GM12878 (cell line): ENCODE measurements around the gene IQCK. TPM values are rescaled to one million over a fixed set of nuclear protein-coding genes. Genes with fewer than 3 reads are reported as not detected.

Source experiments
- ATAC-seq: fragments of 200-7000 bp; cut with Tn5 transposase; 3 replicates; pipeline ENCODE4 v1.9.1; 2020; ENCODE audit warnings: mild to moderate bottlenecking, moderate library complexity
- BruUV-seq: library from RNA; stranded (reverse); fragments of 400-500 nt; replicated peaks from 2 replicates; lab custom pipeline; 2021; lab: Mats Ljungman, UMichigan
- CTCF ChIA-PET: fragments of 300-600 bp; sonication (Branson Sonifier 250); formaldehyde crosslinking; extraction: SDS; loops from one replicate; lab custom pipeline; 2021; ENCODE audit warnings: inconsistent platforms; lab: Yijun Ruan, JAX
- POLR2A ChIA-PET: fragments of 350-600 bp; formaldehyde crosslinking; extraction: SDS; loops from one replicate; lab custom pipeline; 2021; ENCODE audit warnings: inconsistent platforms; lab: Charles Lee
- RAD21 ChIA-PET: fragments of 300-600 bp; sonication (Branson Sonifier 250); formaldehyde crosslinking; loops from one replicate; lab custom pipeline; 2023; ENCODE audit warnings: antibody characterized with exemption; ENCODE audit not compliant: unreplicated experiment; lab: Charles Lee
- SMC1A ChIA-PET: fragments of 300-600 bp; sonication (Branson Sonifier 250); formaldehyde crosslinking; loops from one replicate; lab custom pipeline; 2023; ENCODE audit not compliant: unreplicated experiment, uncharacterized antibody; lab: Charles Lee
- DNase-seq: peaks from one replicate; pipeline ENCODE4 v3.0.0-alpha.2; 2011; ENCODE audit warnings: low read depth, low spot score
- FAIRE-seq: peaks from 3 replicates; lab custom pipeline; 2011; peaks lifted over from hg19 to GRCh38; lab: Jason Lieb, UNC
- H2AFZ ChIP-seq: 2 replicates; pipeline ENCODE4 v1.6.0; 2011; ENCODE audit warnings: low read depth, low read length, control low read depth; ENCODE audit not compliant: control insufficient read depth
- H3K27ac ChIP-seq: 2 replicates; pipeline ENCODE4 v1.5.1; 2011; ENCODE audit warnings: control low read depth; ENCODE audit not compliant: control insufficient read depth, insufficient read depth
- H3K27me3 ChIP-seq, 2 experiments: replicated peaks in 1 of 2; 2 replicates each; pipeline versions ENCODE4 v1.6.0 to v1.6.1; 2011; ENCODE audit warnings: low read length in 1 of 2; ENCODE audit not compliant: control insufficient read depth in 2 of 2, insufficient read depth in 2 of 2
- H3K36me3 ChIP-seq, 2 experiments: 2 replicates each; pipeline ENCODE4 v1.5.1; 2011; ENCODE audit warnings: low read length in 1 of 2; ENCODE audit not compliant: control insufficient read depth in 2 of 2, insufficient read depth in 2 of 2
- H3K4me1 ChIP-seq: 2 replicates; pipeline ENCODE4 v1.6.1; 2011; ENCODE audit warnings: mild to moderate bottlenecking, low read length, moderate library complexity, mixed read lengths; ENCODE audit not compliant: control insufficient read depth, insufficient read depth
- H3K4me2 ChIP-seq: 2 replicates; pipeline ENCODE4 v1.6.0; 2011; ENCODE audit warnings: control low read depth; ENCODE audit not compliant: control insufficient read depth, insufficient read depth
- H3K4me3 ChIP-seq: fragments of 200-600 bp; sonication (generic); 2 replicates; pipeline ENCODE4 v1.5.1; 2016
- H3K79me2 ChIP-seq: 2 replicates; pipeline ENCODE4 v1.6.0; 2011; ENCODE audit warnings: low read length; ENCODE audit not compliant: control insufficient read depth, insufficient read depth
- H3K9ac ChIP-seq: 2 replicates; pipeline ENCODE4 v1.8.0; 2011; ENCODE audit warnings: low read length, control low read depth, mixed read lengths; ENCODE audit not compliant: control insufficient read depth, insufficient read depth
- H3K9me3 ChIP-seq: replicated peaks from 3 replicates; pipeline ENCODE4 v1.5.1; 2011; ENCODE audit warnings: mild to moderate bottlenecking, low read length; ENCODE audit not compliant: control insufficient read depth, insufficient read depth
- H4K20me1 ChIP-seq: 2 replicates; pipeline ENCODE4 v1.6.0; 2011; ENCODE audit not compliant: control insufficient read depth, insufficient read depth
- EED ChIP-seq: sonication (generic); IDR thresholded peaks from 2 replicates; pipeline ENCODE4 v1.6.1; 2016; ENCODE audit warnings: antibody characterized with exemption, low read depth
- MTA2 ChIP-seq: fragments of 450-650 bp; IDR thresholded peaks from 2 replicates; pipeline ENCODE4 v1.6.1; 2016; ENCODE audit warnings: low read depth, mild to moderate bottlenecking, moderate library complexity
- RCOR1 ChIP-seq: conservative IDR thresholded peaks from 2 replicates; pipeline ENCODE4 v1.6.1; 2012; ENCODE audit warnings: low read depth, low read length, improper control_type of control experiment
- SMAD1 ChIP-seq: fragments of 450-650 bp; IDR thresholded peaks from 2 replicates; pipeline ENCODE4 v1.6.1; 2018; ENCODE audit warnings: mild to moderate bottlenecking, low read depth; ENCODE audit not compliant: partially characterized antibody
- ZNF384 ChIP-seq: IDR thresholded peaks from 2 replicates; pipeline ENCODE4 v1.6.1; 2012; ENCODE audit warnings: low read depth, mild to moderate bottlenecking, low read length, improper control_type of control experiment, borderline replicate concordance
- WGBS: methylation state at CpG from one replicate; pipeline ENCODE4 v1.1.6; 2016; ENCODE audit warnings: low lambda C conversion rate; ENCODE audit not compliant: insufficient replicate concordance, insufficient coverage; ENCODE audit errors: missing lambda C conversion rate; 5-methylcytosine and 5-hydroxymethylcytosine counted together
- in situ Hi-C: fragments of 300-500 bp; cut with MboI; formaldehyde crosslinking; loops from 9 replicates; pipeline ENCODE4 v1.14.3; 2018; ENCODE audit warnings: mixed read lengths
- intact Hi-C: fragments of 100-400 bp; cut with micrococcal nuclease; formaldehyde crosslinking; loops from one replicate; pipeline ENCODE4 v1.14.2; 2022; ENCODE audit not compliant: unreplicated experiment
- polyA plus RNA-seq, 11 experiments: library from polyadenylated mRNA; depleted of rRNA in 4 of 11; unstranded in 6 of 11; stranded (reverse) in 5 of 11; fragments of >200 nt; fragmentation: Nextera tagmentation in 4 of 11; fragmentation: Illumina TruSeq in 1 of 11; extraction: Ambion mirVana in 4 of 11; extraction: Trizol in 1 of 11; gene quantifications; 1 replicate in 1 of 11; 2 replicates in 10 of 11; pipeline versions ENCODE4 v1.2.1 to v1.2.3, GENCODE V29; 2011 to 2016; ENCODE audit warnings: inconsistent platforms in 2 of 11, missing spikeins in 2 of 11, low read depth in 1 of 11
- total RNA-seq, 4 experiments: library from RNA; depleted of rRNA in 3 of 4; stranded (reverse); fragments of >200 nt in 3 of 4; fragmentation: Illumina TruSeq in 1 of 4; extraction: Trizol in 1 of 4; gene quantifications; 2 replicates each; pipeline versions ENCODE4 v1.2.1 to v1.2.3, GENCODE V29; 2013 to 2021
- TF ChIP-seq, protein P1 (sequence below), 3 experiments: IDR thresholded peaks in 2 of 3; conservative IDR thresholded peaks in 1 of 3; 2 replicates each; pipeline ENCODE4 v1.5.1; 2011; ENCODE audit warnings: low read depth in 3 of 3, low read length in 3 of 3, mild to moderate bottlenecking in 3 of 3, control low read depth in 2 of 3, moderate library complexity in 2 of 3, inconsistent platforms in 1 of 3, mixed read lengths in 1 of 3; ENCODE audit not compliant: control insufficient read depth in 2 of 3, insufficient read depth in 1 of 3; ENCODE audit errors: extremely low read depth in 1 of 3

Gene IQCK
- total and polyA plus RNA-seq, 10 of the 15 experiments (the other 5 are each of a cell fraction or from before 2014, with no cell fraction given) = 1.0 to 4.2 (median 2.4) TPM

DNA sequence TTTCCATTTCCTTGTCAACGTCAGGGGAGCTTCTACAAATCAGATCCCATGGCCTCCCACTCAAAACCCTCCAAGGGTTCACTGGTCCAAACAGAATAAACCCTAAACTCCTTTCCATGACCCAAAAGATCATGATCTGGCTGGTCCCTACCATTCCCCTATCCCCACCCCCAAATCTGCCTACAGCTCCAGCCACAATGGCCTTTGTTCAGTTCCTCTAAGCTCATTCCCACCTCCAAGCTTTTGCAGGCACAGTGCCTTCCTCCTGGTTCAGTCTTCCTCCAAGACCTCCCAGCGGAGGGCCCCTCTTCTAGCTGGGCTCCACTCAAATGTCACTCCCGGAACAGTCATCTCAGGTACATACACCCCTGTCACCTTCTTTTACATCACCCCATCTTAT lies 164.6 kb downstream of the IQCK start:
- in situ Hi-C loops (no loop called here), intact Hi-C loops (no loop called here)
- H2AFZ ChIP-seq = no peak overlapping the region
- no peaks in the 10 kb centered on the region for H3K79me2 ChIP-seq
- no peak for DNase-seq
- no peak overlapping the region for H3K4me2 ChIP-seq
- BruUV-seq = no TSS peak
- ChIA-PET POLR2A (no interaction called here), RAD21 (no interaction called here), SMC1A (interaction anchor here (0.8 to 1.2 kb wide), 3 partner anchors 79 to 279 kb away, joined by 3 read pairs; no protein-coding TSS in a partner anchor), CTCF (no interaction called here)
- no peaks in the 10 kb centered on the region for H3K4me1 ChIP-seq
- no peak for ATAC-seq
- H3K9me3 ChIP-seq = no peaks in the 10 kb centered on the region
- H3K4me3 ChIP-seq = no peak overlapping the region
- no peak for FAIRE-seq
- no peaks in the 10 kb centered on the region for H3K36me3 ChIP-seq
- H3K9ac ChIP-seq = no peak overlapping the region
- H3K27ac ChIP-seq = no peak overlapping the region
- H3K27me3 ChIP-seq = peaks cover 6 to 15% of the 10 kb centered on the region in 2 experiments
- TF ChIP-seq SMAD1 = no peak
- TF ChIP-seq MTA2 = no peak
- TF ChIP-seq RCOR1 = no peak
- TF ChIP-seq, protein P1, sequence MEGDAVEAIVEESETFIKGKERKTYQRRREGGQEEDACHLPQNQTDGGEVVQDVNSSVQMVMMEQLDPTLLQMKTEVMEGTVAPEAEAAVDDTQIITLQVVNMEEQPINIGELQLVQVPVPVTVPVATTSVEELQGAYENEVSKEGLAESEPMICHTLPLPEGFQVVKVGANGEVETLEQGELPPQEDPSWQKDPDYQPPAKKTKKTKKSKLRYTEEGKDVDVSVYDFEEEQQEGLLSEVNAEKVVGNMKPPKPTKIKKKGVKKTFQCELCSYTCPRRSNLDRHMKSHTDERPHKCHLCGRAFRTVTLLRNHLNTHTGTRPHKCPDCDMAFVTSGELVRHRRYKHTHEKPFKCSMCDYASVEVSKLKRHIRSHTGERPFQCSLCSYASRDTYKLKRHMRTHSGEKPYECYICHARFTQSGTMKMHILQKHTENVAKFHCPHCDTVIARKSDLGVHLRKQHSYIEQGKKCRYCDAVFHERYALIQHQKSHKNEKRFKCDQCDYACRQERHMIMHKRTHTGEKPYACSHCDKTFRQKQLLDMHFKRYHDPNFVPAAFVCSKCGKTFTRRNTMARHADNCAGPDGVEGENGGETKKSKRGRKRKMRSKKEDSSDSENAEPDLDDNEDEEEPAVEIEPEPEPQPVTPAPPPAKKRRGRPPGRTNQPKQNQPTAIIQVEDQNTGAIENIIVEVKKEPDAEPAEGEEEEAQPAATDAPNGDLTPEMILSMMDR (IDR thresholded peaks at IDR 0.05 in 2 of 3, conservative IDR thresholded peaks at IDR 0.05 in 1 of 3; ENCODE audit: control insufficient read depth in 2 of 3, extremely low read depth in 1 of 3, insufficient read depth in 1 of 3, low read depth in 3 of 3, low read length in 3 of 3) = no peak
- no peak for TF ChIP-seq ZNF384
- no peak for TF ChIP-seq EED
- 38% methylated on average over 3 of the region's 3 CpGs for WGBS
- H4K20me1 ChIP-seq = no peaks in the 10 kb centered on the region
